ENCODE results near the gene TWIST2. TPM values are rescaled to one million over a fixed set of nuclear protein-coding genes. Genes with fewer than 3 reads are reported as not detected.

Gene TWIST2
- total and polyA plus RNA-seq, 9 of the 15 experiments (the other 6 are each of a cell fraction or from before 2014, with no cell fraction given): not detected

DNA sequence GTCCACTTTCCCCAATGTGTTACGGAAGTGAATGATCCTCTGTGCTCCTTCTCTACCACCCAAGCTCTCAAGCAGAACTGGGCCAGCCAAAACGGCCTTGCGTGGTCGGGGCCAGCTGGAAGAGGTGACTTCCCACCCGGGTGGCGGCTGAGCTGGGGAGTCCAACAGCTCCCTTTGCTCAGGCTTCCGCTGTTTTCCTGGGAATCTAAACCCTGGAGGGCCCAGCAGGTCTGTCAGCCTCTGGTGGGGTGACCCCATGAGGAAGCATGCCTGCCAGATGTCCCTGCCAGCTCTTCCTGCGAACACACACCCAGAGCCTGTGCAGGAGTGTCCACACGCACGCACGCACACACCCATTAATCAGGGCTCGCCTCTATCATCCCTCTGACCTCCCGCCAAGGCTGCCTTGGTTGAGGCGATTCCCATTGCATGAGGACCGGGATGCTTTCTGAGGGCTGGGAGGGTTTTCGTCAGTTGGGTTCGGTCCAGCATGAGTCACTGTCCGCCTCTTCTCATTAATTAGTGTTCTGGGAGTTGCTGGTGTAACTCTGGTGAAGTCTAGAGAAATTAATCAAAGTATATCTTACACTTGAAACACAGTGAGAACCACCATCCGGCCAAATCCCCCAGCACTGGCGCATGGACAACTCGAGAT is 90.6 kb downstream of the TWIST2 start:
- TF ChIP-seq, protein P1, sequence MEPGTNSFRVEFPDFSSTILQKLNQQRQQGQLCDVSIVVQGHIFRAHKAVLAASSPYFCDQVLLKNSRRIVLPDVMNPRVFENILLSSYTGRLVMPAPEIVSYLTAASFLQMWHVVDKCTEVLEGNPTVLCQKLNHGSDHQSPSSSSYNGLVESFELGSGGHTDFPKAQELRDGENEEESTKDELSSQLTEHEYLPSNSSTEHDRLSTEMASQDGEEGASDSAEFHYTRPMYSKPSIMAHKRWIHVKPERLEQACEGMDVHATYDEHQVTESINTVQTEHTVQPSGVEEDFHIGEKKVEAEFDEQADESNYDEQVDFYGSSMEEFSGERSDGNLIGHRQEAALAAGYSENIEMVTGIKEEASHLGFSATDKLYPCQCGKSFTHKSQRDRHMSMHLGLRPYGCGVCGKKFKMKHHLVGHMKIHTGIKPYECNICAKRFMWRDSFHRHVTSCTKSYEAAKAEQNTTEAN (CRISPR knock-in tag; IDR thresholded peaks at IDR 0.05): no peak
- TF ChIP-seq, protein P2, sequence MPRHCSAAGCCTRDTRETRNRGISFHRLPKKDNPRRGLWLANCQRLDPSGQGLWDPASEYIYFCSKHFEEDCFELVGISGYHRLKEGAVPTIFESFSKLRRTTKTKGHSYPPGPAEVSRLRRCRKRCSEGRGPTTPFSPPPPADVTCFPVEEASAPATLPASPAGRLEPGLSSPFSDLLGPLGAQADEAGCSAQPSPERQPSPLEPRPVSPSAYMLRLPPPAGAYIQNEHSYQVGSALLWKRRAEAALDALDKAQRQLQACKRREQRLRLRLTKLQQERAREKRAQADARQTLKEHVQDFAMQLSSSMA (CRISPR knock-in tag; IDR thresholded peaks at IDR 0.05): no peak
- TF ChIP-seq NCOA2 (IDR thresholded peaks at IDR 0.05; ENCODE audit: partially characterized antibody in 2 of 2): no peak
- TF ChIP-seq CREM (IDR thresholded peaks at IDR 0.05; ENCODE audit: low read depth): no peak
- TF ChIP-seq, protein P3, sequence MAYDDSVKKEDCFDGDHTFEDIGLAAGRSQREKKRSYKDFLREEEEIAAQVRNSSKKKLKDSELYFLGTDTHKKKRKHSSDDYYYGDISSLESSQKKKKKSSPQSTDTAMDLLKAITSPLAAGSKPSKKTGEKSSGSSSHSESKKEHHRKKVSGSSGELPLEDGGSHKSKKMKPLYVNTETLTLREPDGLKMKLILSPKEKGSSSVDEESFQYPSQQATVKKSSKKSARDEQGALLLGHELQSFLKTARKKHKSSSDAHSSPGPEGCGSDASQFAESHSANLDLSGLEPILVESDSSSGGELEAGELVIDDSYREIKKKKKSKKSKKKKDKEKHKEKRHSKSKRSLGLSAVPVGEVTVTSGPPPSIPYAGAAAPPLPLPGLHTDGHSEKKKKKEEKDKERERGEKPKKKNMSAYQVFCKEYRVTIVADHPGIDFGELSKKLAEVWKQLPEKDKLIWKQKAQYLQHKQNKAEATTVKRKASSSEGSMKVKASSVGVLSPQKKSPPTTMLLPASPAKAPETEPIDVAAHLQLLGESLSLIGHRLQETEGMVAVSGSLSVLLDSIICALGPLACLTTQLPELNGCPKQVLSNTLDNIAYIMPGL (CRISPR knock-in tag; IDR thresholded peaks at IDR 0.05): no peak
- no peak for TF ChIP-seq FOXM1 (IDR thresholded peaks at IDR 0.05; ENCODE audit: low read depth)
- no peak for TF ChIP-seq FOXM1 (CRISPR knock-in tag; IDR thresholded peaks at IDR 0.05; ENCODE audit: low read depth)
- no peak for TF ChIP-seq ZEB2 (IDR thresholded peaks at IDR 0.05)
- TF ChIP-seq PTBP1 (IDR thresholded peaks at IDR 0.05; ENCODE audit: low read depth, low read length): no peak
- 3% methylated on average over 17 of the region's 21 CpGs for WGBS (ENCODE audit: insufficient coverage, low coverage, missing lambda C conversion rate)
- no peak overlapping the region for H2AFZ ChIP-seq (ENCODE audit: low read depth, low read length)
- in situ Hi-C loops (cut with MboI) (no loop called here), intact Hi-C loops (cut with micrococcal nuclease) (no loop called here)
- no TSS peak for BruUV-seq (replicated peaks)
- H3K4me1 ChIP-seq (replicated peaks in 1 of 2; ENCODE audit: control insufficient read depth in 2 of 2, insufficient read depth in 2 of 2, low read length in 2 of 2): no peaks in the 10 kb centered on the region
- DNase-seq (ENCODE audit: extremely low read depth in 1 of 4, low spot score in 3 of 4) (no peak), ATAC-seq (no peak), FAIRE-seq (no peak)
- H3K27ac ChIP-seq (ENCODE audit: extremely low read depth, low read depth, low read length): no peak overlapping the region
- no peaks in the 10 kb centered on the region for H4K20me1 ChIP-seq (replicated peaks; ENCODE audit: control insufficient read depth, insufficient read depth, low read length)
- no peaks in the 10 kb centered on the region for H3K79me2 ChIP-seq (ENCODE audit: control insufficient read depth, insufficient read depth, low read length)
- H3K4me3 ChIP-seq: no peak overlapping the region
- no peaks in the 10 kb centered on the region for H3K9me3 ChIP-seq (replicated peaks; ENCODE audit: control insufficient read depth, insufficient read depth, low read depth, low read length)
- H3K36me3 ChIP-seq (ENCODE audit: control insufficient read depth, insufficient read depth, low read length): no peaks in the 10 kb centered on the region
- CTCF ChIA-PET (ENCODE audit: low intra/inter-chr PET ratio): no interaction called here
- POLR2A ChIA-PET: no interaction called here
- H3K4me2 ChIP-seq (ENCODE audit: insufficient read depth, low read length): no peak overlapping the region
- H3K9ac ChIP-seq (ENCODE audit: insufficient read depth in 1 of 2, low read depth in 2 of 2, low read length in 2 of 2): no peak overlapping the region
- H3K27me3 ChIP-seq (ENCODE audit: control insufficient read depth in 2 of 2, insufficient read depth in 2 of 2, low read length in 2 of 2): peaks cover 0 to 37% of the 10 kb centered on the region in 2 experiments; a peak in 2 of 5 replicates
- H3K9me1 ChIP-seq (ENCODE audit: control insufficient read depth, insufficient read depth, low read length): no peaks in the 10 kb centered on the region

Data from K562 (cell line).